GM19351 (cell line): ENCODE data around the gene LRRC30.

ENCODE experiments used
- ATAC-seq: cut with Tn5 transposase; IDR thresholded peaks from one replicate; pipeline ENCODE4 v1.9.1; 2021; ENCODE audit warnings: mild to moderate bottlenecking, moderate library complexity; ENCODE audit not compliant: unreplicated experiment

Gene LRRC30

DNA sequence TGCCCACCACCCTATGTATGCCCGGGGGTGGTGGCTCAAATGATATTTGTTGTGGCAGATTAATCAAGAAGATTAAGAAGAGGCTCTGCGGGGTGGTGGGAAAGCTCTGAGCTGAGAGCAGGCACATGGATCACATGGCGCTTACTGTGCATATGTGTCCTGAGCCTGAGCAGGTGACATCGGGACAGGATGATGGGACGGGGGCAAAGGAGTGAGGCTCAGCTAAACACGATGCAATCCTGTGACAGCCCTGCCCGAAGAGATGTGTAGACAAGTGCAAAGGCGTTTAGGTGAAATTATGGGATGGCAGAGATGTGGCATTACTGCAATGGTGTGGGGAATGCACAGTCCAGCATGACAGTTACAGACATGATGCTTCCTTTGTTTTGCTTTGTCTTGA lies 6.0 kb downstream of the LRRC30 start:
- ATAC-seq = no peak

DNA sequence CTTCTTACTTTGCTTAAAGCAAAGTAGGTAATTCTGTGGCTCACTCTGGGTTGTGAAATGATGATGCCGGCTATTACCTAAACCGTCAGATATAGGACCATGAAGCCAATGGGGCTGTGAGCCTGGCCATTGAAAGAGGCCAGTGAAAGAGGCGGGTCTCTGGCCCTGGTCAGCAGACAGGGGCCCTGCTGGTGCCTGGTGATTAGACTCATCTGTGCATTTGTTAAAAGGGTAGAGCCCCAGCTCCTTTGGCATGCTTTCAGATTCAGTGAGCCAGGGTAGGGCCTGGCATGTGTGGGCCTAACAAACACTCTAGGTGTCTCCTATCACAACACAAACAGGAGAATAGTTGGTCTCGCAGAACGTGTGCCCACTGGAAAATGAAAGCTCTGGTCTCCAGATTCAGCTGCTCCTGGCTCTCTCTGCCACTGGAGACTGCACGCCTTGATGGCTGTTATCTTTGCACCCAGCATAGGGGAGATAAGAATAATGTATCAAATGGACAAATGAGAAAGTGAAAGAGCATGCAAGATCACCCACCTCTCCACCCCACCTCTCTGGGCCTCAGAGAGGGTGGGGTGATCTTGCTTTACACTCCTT lies 6.9 kb downstream of the LRRC30 start:
- no peak for ATAC-seq

DNA sequence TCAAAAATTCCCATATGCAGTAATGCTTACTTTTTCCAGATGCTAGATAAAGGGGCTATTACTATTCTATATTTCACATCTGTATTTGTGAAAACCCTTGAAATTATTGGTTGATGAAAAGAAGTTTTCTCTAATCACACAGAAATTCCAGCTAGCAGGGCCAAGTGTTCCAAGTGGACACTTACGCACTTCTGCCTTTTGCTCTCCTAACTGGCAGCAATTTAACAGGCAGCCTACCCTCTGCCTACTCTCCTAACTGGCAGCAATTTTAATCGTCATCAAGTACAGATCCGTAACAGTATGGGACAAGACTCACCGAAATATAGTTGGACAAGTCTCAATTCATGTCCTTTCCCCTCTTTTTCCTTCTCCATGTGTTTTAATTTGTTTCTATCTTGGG lies 12.0 kb downstream of the LRRC30 start:
- ATAC-seq = no peak

DNA sequence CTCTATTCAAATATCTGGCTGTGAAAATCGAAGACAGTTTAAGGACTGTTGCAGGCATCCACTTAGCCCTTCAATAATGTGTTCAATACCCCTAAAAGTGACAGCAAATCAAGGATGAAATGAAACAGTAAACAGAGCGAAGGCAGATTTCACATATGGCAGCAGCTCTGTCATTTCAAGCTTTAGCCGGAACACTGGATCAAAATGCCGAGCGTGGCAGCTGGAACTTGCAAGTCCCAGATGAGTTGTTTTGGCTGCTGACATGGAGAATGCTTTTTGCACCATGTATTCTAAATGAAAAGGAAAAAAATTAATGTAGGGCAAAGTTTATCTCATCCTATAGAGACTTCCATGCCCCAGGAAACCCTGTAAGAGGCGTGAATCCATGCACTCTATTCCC lies 18.0 kb downstream of the LRRC30 start:
- no peak for ATAC-seq

DNA sequence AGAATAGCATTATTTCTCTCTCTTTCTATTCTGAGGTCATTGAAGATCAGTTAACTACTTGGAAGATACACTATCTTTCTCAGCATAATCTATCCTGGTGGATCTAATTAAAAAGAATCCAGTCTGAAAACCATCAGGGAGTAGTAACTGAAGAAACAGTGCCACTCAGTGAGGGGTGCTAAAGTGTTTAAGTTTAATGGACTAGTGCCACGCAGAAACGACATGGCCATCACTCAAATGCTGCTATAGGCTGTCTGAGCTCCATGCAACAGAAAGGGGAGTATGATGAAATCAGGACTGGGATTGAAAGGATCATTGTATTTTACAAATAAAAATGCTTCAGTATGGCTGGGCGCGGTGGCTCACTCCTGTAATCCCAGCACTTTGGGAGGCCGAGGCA lies 23.3 kb downstream of the LRRC30 start:
- no peak for ATAC-seq

GRCh38 chr18:7255054-7255453 lies 24.2 kb downstream of the LRRC30 start:
- ATAC-seq = no peak

DNA sequence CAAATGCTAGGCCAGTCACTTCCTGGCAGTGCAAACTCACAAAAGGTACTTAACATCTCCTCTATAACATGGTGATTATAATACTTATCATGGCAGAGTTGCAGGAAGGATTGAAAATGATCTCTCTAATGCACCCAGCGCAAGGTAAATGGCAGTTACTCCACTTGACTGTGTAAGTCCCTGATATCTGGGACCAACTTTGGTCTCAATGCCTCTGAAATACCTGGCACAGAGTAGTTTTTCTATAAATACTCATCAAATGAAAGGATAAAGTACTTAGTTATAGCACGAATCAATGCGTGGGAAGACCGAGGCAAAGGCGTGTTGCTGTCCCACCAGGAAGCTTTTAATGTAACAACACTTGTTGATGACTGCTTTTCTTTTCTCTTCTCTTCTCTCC lies 24.8 kb downstream of the LRRC30 start:
- ATAC-seq = no peak

DNA sequence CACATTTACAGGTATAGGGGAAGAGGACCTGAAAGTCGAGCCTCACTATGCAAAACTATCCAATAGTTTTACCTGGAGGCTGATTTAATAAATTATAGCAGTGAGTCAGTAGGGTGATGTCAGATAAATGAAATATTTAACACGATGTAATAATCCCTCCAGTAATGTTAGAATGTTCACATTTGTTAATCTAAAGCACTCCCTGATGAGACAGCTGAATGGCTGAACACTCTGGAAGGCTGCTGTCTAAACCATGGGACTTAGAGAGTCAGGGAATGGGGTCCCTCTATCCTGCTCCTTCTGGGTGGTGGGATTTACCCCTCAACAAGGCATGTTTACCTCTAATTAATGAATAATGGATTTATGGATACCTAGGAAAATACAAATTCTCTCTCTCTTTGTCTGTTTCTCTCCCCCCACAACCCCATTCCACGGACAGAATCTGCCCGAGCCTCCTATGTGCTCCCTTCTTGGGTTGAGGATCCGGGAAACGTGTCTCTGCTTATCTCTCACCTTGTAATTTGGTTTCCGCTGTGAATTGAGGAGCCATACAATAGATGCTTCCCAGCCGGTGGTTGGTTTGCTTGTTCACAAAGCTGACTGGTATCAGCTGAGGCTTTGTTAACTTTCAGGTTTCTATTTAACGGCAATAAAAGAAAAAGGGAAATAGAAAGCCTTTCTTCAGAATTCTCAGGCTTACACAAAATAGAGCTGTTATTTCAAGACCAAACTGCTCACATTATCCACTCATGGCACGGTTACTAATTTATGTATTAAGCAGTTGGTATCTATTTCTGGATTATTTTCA lies 25.9 kb downstream of the LRRC30 start:
- no peak for ATAC-seq

GRCh38 chr18:7257426-7257740 lies 26.5 kb downstream of the LRRC30 start:
- no peak for ATAC-seq

- ATAC-seq = no peak
Observed at GRCh38 chr18:7259475-7259874, 28.6 kb downstream of the LRRC30 start.

GRCh38 chr18:7261199-7261598 lies 30.3 kb downstream of the LRRC30 start:
- no peak for ATAC-seq

DNA sequence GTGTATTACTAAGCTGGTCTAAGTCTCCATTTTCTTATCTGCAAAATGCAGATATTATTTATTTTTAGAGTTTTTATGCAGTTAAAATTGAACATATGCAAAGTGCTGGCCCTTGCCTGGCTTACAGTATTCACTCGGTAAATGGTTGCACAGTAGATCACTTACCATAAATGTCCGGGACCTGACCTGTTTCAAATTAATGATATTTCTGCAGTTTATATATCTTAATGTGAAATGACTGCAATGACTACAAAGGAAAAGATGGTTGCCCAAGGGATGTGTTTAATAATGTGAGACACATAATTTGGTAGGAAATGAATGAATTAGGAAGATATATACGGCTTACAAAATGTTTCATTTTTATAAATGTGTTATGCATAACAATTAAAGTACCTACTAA lies 37.1 kb downstream of the LRRC30 start:
- ATAC-seq = no peak

- no peak for ATAC-seq
Observed at GRCh38 chr18:7269942-7270341, 39.1 kb downstream of the LRRC30 start.

DNA sequence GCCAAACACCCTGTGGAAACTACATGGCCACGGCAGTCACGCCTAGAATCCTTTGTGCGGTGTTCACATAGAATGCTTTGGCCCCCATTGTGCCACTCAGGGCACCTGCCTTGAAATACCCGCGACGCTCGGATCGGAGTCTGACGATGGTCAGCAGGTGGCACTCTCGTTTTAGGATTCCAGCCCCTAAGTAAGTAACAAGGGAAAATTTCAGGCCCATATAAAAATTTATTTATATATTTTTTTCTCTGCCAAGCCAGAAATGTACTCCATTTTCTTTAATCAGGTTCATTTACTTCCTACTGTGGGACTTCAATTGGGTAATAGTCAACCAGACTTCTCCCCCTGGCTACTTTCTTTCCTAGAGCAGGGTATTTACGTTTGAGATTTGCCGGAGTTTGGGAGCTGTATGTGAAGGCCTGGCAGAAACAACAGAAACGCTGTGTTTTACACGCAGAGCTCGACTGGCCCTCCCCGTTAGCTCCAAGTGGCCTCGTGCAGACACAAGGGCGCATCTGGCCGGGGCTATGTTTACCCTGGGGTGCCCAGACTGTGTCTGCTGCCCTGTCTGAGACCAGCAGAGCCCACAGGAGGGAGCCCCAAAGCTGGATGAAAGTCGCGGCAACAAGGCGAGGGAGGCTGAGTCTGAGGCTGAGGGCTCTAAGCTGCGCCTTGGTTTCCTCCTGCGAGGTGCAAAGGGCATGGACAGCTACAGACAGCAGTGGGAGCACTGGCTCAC lies 41.6 kb downstream of the LRRC30 start:
- ATAC-seq = no peak

DNA sequence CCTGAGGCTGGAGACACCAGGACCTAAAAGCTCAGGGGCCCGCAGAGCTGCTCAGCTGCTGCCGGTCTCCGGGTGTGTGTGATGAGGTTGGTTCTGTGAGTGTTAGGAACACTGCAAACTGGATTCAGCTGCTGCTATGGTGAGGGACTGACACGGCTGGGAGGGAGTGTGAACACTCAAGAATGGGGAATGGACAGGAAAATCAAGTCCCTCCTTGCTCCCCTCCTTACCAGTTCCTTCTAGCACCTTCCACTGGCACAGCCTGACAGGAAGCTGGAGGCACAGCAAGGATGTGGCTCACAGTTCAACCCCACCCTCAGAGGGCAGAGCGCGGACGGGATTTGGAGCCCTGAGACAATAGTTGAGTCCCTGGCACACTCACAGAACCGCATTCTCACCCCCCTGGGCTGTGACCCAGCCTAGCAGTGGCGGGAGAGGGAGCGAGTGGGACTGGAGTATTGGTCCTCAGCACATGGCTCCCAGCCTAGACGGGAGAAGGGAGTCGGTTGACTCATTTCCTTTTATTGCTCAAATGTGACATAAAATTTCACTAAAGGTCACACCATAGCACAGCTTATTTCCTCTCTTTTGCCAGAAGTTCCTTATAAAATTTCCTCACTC lies 42.5 kb downstream of the LRRC30 start:
- ATAC-seq = no peak

GRCh38 chr18:7281579-7281978 lies 50.7 kb downstream of the LRRC30 start:
- ATAC-seq = no peak
